ENCODE results near the gene NAA15. TPM values are rescaled to one million over a fixed set of nuclear protein-coding genes. Genes with fewer than 3 reads are reported as not detected.

NAA15 gene
- total and polyA plus RNA-seq, 7 donors: 17.2 to 53.7 (median 43.0) TPM

GRCh38 chr4:139273835-139274234 is 27.5 kb upstream of the NAA15 start:
- 91 to 95% (median 94%) methylated on average over 1 of the region's 1 CpG for WGBS, 3 donors
- ATAC-seq (no peak), DNase-seq (no peak)
- no peak for TF ChIP-seq CTCF (IDR thresholded peaks at IDR 0.05)
- Histone ChIP-seq H3K9me3 (no peaks in the 10 kb centered on the region), H3K27me3 (ENCODE audit: insufficient read depth in 3 of 3, low read length in 2 of 3) (peaks cover 0 to 1% (median 0%) of the 10 kb centered on the region in 3 donors), H3K27ac (no peak overlapping the region), H3K4me1 (no peaks in the 10 kb centered on the region), H3K4me3 (no peak overlapping the region), H3K36me3 (ENCODE audit: insufficient read depth in 1 of 2, low read depth in 1 of 2) (no peaks in the 10 kb centered on the region)
- intact Hi-C loops (cut with DNase I): no loop called here

GRCh38 chr4:139274790-139275189 is 26.5 kb upstream of the NAA15 start:
- Histone ChIP-seq H3K9me3 (no peaks in the 10 kb centered on the region), H3K4me3 (no peak overlapping the region), H3K36me3 (ENCODE audit: insufficient read depth in 1 of 2, low read depth in 1 of 2) (no peaks in the 10 kb centered on the region), H3K27me3 (ENCODE audit: insufficient read depth in 3 of 3, low read length in 2 of 3) (peaks cover 0 to 4% (median 2%) of the 10 kb centered on the region in 3 donors), H3K27ac (no peak overlapping the region), H3K4me1 (no peaks in the 10 kb centered on the region)
- no peak for TF ChIP-seq CTCF (IDR thresholded peaks at IDR 0.05)
- intact Hi-C loops (cut with DNase I): loop anchor here in 1 of 2 donors (5.0 kb wide), 1 partner anchor 37 kb away; no protein-coding TSS in a partner anchor
- DNase-seq (no peak), ATAC-seq (no peak)
- whole genome bisulfite sequencing, 3 donors: 92 to 97% (median 94%) methylated on average over 1 of the region's 1 CpG

- DNase-seq (no peak), ATAC-seq (no peak)
- peaks cover 0 to 6% (median 2%) of the 10 kb centered on the region in 3 donors for H3K27me3 ChIP-seq (ENCODE audit: insufficient read depth in 3 of 3, low read length in 2 of 3)
- no peaks in the 10 kb centered on the region for H3K4me1 ChIP-seq
- no peak overlapping the region for H3K27ac ChIP-seq
- TF ChIP-seq CTCF (IDR thresholded peaks at IDR 0.05): no peak
- H3K4me3 ChIP-seq: no peak overlapping the region
- H3K9me3 ChIP-seq: no peaks in the 10 kb centered on the region
- WGBS, 3 donors: 88 to 94% (median 90%) methylated on average over 4 of the region's 4 CpGs
- intact Hi-C loops (cut with DNase I): loop anchor here in 1 of 2 donors (5.0 kb wide), 1 partner anchor 38 kb away; no protein-coding TSS in a partner anchor
- no peaks in the 10 kb centered on the region for H3K36me3 ChIP-seq (ENCODE audit: insufficient read depth in 1 of 2, low read depth in 1 of 2)
Measured at GRCh38 chr4:139275281-139275735, 26.0 kb upstream of the NAA15 start.

GRCh38 chr4:139278485-139278884 is 22.8 kb upstream of the NAA15 start:
- TF ChIP-seq CTCF (IDR thresholded peaks at IDR 0.05): no peak
- H3K4me1 ChIP-seq: no peaks in the 10 kb centered on the region
- no peak overlapping the region for H3K4me3 ChIP-seq
- no peak overlapping the region for H3K27ac ChIP-seq
- 83 to 94% (median 88%) methylated on average over 16 of the region's 16 CpGs for WGBS, 3 donors
- ATAC-seq (no peak), DNase-seq (no peak)
- H3K36me3 ChIP-seq (ENCODE audit: insufficient read depth in 1 of 2, low read depth in 1 of 2): no peaks in the 10 kb centered on the region
- H3K27me3 ChIP-seq (ENCODE audit: insufficient read depth in 3 of 3, low read length in 2 of 3): peaks cover 0 to 6% (median 2%) of the 10 kb centered on the region in 3 donors
- H3K9me3 ChIP-seq: no peaks in the 10 kb centered on the region
- intact Hi-C loops (cut with DNase I): loop anchor here in 1 of 2 donors (5.0 kb wide), 1 partner anchor 41 kb away; no protein-coding TSS in a partner anchor

Data from psoas muscle (tissue), 8 donors.